DMS 273 (cell line): ENCODE results near the gene GPRASP3.
A peak's percentile ranks its signal among the peaks of the same experiment; 100 is the strongest.
"Not testable (repeated sequence)": the region's sequence is repeated elsewhere in the genome, so short reads cannot be mapped to it uniquely, and the experiment has no call there.

ENCODE experiments used
- DNase-seq: peaks from one replicate; lab custom pipeline; 2025; ENCODE audit not compliant: unreplicated experiment; lab: John Stamatoyannopoulos, UW

Gene GPRASP3, protein sequence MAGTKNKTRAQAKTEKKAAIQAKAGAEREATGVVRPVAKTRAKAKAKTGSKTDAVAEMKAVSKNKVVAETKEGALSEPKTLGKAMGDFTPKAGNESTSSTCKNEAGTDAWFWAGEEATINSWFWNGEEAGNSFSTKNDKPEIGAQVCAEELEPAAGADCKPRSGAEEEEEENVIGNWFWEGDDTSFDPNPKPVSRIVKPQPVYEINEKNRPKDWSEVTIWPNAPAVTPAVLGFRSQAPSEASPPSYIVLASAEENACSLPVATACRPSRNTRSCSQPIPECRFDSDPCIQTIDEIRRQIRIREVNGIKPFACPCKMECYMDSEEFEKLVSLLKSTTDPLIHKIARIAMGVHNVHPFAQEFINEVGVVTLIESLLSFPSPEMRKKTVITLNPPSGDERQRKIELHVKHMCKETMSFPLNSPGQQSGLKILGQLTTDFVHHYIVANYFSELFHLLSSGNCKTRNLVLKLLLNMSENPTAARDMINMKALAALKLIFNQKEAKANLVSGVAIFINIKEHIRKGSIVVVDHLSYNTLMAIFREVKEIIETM

DNA sequence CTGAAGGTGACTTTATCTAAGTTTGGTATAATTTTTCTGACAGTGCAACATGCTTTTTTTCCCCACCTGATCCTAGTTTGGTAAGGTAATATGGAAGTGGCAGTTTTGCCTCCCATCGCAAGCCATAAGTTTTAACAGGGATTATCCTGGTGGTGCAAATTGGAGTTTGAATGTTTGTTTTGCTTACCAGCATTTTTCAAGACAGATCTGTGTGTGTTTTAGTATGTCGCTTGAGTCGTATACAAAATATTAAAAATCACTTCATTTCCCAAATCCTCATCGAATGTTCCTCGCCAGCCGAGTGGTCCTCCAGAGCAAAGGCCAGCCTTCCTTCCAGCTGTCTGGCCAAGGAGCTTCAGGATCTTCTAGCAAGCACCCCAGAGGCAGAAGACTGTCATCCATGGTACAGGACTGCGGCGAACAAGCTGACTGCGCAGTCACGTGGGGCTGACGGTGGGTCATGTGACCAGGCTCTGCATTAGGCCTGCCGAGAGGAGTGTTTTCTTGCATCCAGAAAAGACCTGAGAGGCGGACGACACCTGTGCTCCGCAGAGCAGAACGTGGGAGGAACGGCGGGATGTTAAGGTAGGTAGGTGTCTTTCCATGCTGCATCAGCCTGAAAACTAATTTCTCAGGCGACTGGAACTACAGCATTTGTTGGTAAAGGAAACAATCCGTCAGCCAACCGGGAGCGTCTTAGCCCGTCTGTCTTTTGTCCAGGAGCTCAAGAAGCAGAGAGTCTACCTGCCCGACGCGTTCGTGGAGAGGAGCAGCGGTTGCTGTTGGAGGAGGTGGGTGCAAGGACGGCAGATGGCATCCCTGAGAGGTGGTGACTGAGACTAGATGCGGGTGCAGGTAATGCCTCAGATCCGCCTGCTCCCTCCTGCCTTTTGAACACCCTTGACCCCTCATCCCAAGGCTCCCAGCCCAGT is at the start of gene GPRASP3:
Gene GPRASP3 (plus strand): TSS at position 507 of the 932 bp plus-strand sequence. CDS start 28,253 bp downstream, outside the sequence.
- peak; percentile 75 for DNase-seq

DNA sequence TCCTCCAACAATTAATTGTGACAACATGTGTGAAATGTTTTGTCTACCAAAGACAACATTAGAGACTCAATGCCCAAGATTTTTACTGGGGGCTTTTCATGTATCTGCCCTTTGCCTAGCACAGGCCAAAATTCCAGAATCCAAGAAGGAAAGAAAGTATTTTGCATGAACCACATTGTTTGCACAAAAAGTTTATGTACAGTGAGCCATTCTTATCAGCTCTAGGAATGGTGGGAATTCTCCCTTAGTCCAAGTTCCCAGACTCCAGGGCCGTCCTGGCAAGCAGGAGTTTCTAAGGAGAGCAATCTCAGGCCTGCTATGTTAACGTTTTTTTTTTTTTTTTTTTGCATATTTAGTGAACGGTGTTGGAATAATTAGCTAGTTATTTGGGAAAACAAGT is 47.7 kb upstream of the GPRASP3 start:
- no peak for DNase-seq

DNA sequence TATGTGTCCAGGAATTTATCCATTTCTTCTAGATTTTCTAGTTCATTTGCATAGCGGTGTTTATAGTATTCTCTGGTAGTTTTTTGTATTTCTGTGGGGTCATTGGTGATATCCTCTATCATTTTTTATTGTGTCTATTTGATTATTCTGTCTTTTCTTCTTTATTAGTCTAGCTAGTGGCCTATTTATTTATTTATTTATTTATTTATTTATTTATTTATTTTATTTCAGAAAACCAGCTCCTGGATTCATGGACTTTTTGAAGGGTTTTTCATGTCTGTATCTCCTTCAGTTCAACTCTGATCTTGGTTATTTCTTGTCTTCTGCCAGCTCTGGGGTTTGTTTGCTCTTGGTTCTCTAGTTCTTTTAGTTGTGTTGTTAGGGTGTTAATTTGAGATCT is 43.1 kb upstream of the GPRASP3 start:
- not testable (repeated sequence) for DNase-seq

DNA sequence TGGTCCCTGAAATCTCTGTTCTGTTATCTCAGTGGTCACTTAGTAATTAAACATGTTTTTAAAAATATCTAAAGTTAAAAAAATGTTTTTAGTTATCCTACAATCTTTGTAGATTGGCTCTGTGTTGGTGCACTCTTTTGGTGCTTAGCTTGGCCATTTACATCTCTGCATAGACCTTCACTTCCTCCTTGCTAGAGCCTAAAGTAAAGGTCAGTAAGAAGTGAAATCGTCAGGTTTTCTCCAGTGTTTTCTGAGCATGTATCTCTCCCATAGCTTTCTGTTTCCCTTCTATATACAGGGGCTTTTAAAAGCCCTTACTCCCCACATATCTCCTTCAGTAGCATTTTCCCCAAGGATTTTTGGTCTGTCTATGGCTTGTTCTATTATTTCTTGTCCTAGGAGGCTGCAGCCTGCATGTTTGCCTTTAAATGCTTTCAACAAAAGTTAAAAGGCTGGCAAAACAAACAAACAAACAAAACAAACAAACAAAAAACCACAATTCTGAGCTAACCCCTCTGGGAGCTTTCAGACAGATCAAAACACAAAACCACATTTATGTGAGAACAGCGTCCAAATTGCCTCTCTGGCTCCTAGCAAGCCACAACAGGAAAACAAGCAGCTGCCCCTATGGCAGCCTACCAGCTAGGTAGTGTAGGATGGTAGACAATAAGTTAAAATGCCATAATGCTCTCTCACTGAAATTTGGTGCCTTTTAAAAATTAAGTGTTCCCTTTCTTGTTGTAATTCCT is 35.6 kb upstream of the GPRASP3 start:
- DNase-seq: peak; percentile 10

DNA sequence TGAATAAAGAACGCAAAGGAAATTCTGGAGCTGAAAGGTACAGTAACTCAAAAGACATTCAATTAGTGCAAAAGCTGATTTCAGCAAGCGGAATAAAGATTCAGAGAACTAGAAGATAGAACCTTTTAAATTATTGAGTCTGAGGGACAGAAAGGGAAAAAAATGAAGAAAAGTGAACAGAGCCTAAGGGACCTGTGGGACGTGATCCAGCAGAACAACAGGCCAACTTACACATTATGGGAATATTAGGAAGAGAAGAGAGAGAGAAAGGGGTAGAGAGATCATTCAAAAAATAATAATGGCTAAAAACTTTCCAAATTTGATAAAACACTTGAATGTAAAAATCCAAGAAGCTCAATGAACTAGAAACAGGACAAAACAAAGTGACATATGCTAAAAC is 25.8 kb upstream of the GPRASP3 start:
- DNase-seq: no peak

DNA sequence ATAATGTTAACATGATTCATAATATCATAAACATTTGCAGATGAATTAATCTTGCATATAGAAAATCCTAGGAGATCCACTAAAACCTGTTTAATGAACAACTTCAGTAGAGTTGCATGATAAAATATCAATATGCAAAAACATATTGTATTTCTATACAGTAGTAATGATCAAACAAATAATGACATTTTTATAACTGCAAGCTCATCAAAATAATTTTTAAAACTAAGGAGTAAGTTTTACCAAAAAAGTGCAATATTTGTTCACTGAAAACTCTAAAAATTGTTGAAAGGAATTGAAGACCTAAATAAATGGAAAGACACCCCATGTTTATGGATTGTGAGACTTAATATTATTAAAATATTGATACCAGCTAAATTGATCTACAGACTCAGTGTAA is 24.2 kb upstream of the GPRASP3 start:
- no peak for DNase-seq

DNA sequence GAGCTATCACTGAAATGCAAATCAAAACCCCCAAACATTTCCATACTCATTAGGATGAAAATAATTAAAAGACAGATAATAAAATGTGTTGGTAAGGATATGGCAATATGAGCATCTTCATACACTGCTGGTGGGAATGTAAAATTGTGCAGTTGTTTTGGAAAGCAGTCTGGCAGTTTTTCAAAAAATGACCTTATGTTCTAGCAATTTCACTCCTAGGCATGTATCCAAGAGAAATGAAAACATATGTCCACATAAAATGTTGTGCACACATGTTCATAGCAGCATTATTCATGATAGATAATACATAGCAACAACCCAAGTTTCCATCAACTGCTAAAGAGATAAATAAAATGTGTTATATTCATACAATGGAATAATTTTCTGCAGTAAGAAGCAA is 23.0 kb upstream of the GPRASP3 start:
- DNase-seq: peak; percentile 78

DNA sequence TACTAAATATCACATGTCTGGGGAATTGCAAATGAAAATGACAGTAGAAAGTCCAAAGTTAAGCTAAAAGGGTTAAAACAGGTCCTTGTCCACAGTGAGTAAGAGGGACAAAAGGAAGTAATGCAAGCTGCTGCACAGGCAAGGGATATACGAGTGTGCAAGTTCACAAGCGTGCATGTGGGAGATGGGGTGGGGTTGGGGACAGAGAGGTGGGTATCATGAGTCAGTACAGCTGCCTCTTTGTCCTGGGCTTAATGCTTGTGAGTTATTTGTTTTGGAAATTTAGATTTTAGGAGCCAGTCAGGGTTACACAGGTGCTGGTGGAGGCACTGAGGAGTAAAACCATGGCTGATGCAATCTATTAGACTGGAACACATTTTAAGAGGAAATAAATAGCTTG is 11.6 kb upstream of the GPRASP3 start:
- DNase-seq: no peak

DNA sequence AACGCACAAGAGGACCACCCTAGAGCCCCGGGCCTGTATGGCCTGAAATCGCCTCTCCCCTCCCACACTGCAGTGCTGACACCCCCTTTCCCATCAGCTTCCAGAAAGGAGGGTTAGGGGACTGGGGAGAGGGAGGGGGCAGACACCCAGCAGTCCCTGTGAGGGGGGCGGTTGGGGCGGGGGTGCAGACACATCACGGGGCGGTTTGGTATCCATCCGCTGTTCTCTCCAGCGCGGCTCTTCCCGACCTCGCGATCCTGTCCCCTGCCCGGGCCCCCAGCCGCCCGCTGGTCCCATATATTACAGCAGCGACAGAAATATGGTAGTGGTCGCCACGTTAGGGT is 8.7 kb upstream of the GPRASP3 start:
- DNase-seq: no peak

DNA sequence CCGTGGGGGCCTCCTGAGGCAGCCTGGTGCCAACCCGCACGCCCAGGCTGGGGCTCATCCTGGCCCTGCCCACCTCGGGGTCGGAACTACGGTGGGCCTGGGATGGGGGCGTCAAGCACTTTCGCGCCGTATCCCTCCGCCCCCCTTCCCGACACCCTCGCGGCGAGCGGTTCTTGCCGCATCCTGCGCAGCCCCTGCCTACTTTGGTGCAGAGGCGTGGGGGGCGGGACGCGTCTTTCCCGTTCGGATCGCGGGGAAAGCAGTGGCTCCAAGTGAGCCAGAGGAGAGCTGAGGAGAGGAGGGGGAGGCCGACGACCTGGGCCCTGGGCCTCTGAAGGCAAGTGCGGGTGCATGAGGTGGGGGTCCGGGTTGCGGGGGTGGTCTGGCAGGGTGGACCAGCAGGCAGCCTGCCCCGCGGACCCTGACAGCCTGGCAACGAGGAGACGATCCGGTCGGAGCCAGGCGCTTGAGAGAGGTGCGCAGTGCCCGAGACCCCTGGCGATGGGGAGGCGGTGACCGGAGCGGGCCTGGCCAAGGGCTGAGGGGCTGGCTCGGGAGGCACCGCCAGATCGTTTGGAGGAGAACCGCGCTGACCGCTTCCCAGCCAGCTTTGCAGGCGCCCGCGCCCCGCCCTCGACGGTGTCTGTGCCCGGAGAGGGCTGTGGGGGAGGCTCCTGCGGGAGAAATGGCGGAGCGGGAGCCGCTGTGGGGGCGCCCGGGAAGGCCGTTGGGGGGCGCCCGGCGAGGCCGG is 8.2 kb upstream of the GPRASP3 start, which contains the start of gene GPRASP2:
Gene GPRASP2 (plus strand): TSS at position 233 of the 751 bp plus-strand sequence. CDS start 2,422 bp downstream, outside the sequence.
- peak; percentile 65 for DNase-seq

DNA sequence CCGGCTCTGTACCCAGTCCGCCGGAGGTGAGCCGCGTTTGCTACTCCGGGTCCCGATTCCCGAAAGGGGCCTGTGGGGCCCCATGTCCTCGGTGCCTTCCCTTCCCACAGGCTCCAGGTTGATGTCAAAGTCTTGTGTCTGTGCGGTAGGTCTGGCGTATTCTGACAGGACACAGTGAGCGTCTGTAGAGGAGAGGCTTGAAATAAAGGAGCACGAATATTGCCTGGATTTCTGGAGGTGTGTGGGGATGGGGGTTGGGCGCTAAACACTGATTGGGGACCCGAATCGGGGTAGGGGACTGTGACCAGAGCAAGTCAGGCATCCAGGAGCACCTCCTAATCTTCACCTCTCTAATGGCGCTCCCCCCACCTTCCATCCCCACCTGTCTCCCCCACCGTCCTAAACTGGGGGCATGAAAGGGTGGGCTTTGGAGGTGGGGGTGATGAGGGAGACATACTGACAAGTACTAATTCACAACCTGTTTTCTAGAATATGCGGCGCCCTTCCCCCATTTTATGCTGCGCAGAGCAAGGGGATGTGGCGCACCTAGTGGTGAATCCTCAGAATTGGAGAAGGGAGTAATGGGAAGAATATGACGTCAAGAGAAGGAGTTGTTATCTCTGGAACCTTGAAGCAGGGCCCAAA is 7.4 kb upstream of the GPRASP3 start:
- peak; percentile 67 for DNase-seq

DNA sequence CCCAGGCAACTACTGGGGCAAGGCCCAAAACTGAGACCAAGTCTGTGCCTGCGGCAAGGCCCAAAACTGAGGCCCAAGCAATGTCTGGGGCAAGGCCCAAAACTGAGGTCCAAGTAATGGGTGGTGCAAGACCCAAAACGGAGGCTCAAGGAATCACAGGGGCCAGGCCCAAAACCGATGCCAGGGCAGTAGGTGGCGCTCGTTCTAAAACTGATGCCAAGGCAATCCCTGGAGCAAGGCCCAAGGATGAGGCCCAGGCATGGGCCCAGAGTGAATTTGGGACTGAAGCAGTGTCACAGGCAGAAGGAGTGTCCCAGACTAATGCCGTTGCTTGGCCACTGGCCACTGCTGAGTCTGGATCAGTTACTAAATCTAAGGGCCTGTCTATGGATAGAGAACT is 5.5 kb upstream of the GPRASP3 start:
- peak; percentile 26 for DNase-seq

DNA sequence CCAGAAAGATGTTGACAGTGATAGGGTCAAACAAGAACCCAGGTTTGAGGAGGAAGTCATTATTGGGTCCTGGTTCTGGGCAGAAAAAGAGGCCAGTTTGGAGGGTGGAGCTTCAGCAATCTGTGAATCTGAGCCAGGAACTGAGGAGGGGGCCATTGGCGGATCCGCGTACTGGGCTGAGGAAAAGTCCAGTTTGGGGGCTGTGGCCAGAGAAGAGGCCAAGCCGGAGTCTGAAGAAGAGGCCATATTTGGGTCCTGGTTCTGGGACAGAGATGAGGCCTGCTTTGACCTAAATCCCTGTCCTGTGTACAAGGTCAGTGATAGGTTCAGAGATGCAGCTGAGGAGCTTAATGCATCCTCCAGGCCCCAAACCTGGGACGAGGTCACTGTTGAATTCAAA is 4.6 kb upstream of the GPRASP3 start:
- no peak for DNase-seq

DNA sequence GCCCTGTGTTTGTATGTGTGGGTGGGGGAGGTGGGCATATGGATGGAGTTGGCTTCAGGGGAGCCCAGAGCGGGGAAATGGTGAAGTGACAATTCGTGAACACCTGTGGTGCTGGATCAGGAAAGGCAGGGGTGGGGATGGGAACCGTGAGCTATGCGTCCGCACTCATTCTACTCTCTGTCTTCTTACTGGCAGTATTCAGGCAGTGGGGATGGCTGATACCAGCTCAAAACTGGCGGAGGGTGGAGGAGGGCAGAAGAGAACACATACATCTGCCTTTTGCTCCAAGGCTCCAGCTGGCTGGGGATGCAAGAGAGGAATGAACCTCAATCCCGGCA is 595 bp downstream of the GPRASP3 start:
- DNase-seq: not testable (repeated sequence)

DNA sequence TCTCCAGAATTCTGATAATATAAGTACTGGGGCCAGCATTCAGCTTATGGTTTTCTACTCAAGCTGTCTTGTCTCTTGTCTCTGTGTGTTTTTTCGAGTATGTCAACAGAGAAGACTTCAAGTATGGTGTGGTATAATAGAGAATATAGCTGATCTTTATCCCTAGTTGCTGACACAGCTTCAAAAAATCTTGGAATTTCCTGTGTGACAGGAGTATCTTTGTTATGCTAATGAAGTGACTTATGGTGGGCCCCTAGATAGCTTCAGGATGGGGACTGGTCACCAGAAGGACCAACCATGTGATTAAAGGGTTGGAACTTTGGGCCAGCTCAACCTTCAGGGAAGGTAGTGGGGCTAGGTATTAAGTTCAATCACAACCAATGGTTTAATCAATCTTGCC is 2.9 kb downstream of the GPRASP3 start:
- no peak for DNase-seq

DNA sequence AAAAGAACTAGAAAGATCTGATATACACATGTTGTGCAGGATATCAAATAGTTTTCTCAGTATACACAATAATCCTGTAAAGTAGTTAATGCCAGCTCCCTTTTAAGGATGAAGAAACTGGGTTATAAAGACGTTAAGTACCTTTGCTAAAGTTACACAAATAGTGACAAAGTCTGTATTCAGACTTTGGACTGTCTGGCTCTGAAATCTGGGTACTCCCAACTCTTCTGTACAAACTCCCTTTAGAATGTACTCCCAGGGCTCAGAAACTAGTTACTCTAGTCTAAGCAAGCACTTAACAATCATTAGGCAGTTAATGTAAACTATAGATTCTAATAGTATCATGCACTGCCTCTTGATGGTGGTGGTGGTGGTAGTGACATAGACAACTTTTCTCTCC is 7.2 kb downstream of the GPRASP3 start:
- no peak for DNase-seq

DNA sequence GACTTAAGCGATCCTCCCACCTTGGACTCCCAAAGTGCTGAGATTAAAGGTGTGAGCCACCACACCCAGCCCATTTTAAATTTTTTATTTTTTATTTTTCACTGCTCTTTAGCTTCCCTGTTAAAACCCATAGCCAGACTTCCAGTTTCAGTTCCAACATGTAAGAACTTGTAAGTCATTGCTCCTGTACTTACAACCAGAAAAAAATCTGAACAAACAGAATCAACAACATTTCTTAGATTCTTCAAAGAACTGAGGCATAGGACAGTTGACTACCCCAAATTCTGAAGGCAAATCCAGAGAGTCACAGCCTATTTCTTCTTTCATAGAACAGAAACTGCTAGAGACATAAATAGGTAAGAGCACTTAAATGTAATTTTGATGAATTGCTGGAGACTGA is 8.1 kb downstream of the GPRASP3 start:
- DNase-seq: no peak

DNA sequence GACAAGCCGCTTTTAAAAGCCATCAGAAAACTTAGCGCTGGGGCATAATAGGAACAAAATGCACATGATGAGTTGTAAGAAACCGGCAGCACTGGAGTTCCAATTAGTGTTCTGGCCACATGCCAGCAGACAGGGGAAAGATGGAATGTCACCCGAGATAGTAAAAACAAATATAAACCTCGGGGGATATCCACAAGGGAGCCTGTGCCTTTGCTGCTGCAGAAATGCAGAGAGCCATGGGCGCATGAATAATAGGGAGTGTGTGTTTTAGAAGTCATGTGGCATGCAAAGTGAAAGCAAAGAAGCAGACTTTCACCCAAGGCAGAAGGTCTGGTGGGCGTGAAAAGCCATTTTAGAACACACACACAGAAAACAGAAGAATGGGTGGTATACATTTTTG is 19.1 kb downstream of the GPRASP3 start:
- peak; percentile 20 for DNase-seq

DNA sequence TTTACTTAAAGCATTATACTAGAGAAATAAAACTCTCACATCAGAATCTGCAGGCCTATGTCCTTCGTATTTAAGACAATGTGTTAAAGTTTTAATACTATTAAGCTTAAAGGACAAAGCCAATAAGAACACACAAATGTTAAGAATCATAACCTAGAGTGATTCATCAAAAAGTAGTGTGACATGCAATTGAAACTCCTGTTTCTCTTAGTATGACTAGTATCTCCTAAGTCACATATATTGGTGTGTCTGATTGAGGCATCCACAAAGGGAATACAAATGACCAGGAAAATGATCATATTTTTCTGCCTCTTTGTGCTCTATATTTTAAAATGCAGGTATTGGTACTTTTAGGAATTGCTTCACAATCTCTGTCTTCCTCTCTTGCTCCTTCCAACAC is 23.8 kb downstream of the GPRASP3 start:
- DNase-seq: no peak

DNA sequence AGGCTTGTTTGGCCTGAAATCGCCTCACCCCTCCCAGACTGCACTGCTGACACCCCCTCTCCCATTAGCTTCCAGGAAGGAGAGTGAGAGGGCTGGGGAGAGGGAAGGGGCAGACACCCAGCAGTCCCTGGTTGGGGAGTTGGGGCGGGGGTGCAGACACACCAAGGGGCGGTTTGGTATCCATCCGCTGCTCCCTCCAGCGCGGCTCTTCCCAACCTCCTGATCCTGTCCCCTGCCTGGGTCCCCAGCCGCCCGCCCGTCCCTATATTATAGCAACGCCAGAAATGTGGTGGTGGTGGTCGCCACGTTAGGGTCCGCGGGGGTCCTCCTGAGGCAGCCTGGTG is 24.9 kb downstream of the GPRASP3 start:
- DNase-seq: no peak
